ENCODE results near the gene STOML1.

STOML1 gene

GRCh38 chr15:73991726-73992593 lies at the start of gene STOML1:
Gene STOML1 (minus strand): TSS chr15:73992295. CDS start chr15:73992223, 72 bp downstream.
- peak; percentile 92 for DNase-seq (ENCODE audit: low read depth)

- DNase-seq (ENCODE audit: low read depth) = no peak
Observed at GRCh38 chr15:74041311-74041756, 49.2 kb upstream of the STOML1 start.

GRCh38 chr15:74040109-74040850 lies 48.2 kb upstream of the STOML1 start:
- DNase-seq (ENCODE audit: low read depth) = no peak

- DNase-seq (ENCODE audit: low read depth) = no peak
Observed at GRCh38 chr15:74039656-74040010, 47.5 kb upstream of the STOML1 start.

GRCh38 chr15:74038707-74039655 lies 46.9 kb upstream of the STOML1 start:
- DNase-seq (ENCODE audit: low read depth) = no peak

GRCh38 chr15:74037171-74038117 lies 45.3 kb upstream of the STOML1 start:
- DNase-seq (ENCODE audit: low read depth) = no peak

GRCh38 chr15:74036271-74037170 lies 44.4 kb upstream of the STOML1 start:
- DNase-seq (ENCODE audit: low read depth) = no peak

GRCh38 chr15:74035121-74036017 lies 43.3 kb upstream of the STOML1 start:
- DNase-seq (ENCODE audit: low read depth) = no peak

GRCh38 chr15:74034206-74034755 lies 42.2 kb upstream of the STOML1 start:
- DNase-seq (ENCODE audit: low read depth) = no peak

- DNase-seq (ENCODE audit: low read depth) = no peak
Observed at GRCh38 chr15:74032606-74033561, 40.8 kb upstream of the STOML1 start.

GRCh38 chr15:74032046-74032445 lies 40.0 kb upstream of the STOML1 start:
- DNase-seq (ENCODE audit: low read depth) = no peak

- DNase-seq (ENCODE audit: low read depth) = no peak
Observed at GRCh38 chr15:74028646-74029045, 36.6 kb upstream of the STOML1 start.

- no peak for DNase-seq (ENCODE audit: low read depth)
Observed at GRCh38 chr15:74027688-74028087, 35.6 kb upstream of the STOML1 start.

GRCh38 chr15:74025436-74025835 lies 33.3 kb upstream of the STOML1 start:
- DNase-seq (ENCODE audit: low read depth) = no peak

- DNase-seq (ENCODE audit: low read depth) = no peak
Observed at GRCh38 chr15:74024687-74025086, 32.6 kb upstream of the STOML1 start.

GRCh38 chr15:74022706-74023470 lies 30.8 kb upstream of the STOML1 start:
- no peak for DNase-seq (ENCODE audit: low read depth)

- no peak for DNase-seq (ENCODE audit: low read depth)
Observed at GRCh38 chr15:74019734-74020133, 27.6 kb upstream of the STOML1 start.

All from stimulated activated CD8-positive, alpha-beta memory T cell treated with anti-CD3 and anti-CD28 coated beads, Interleukin-4, amount 100 ng/mL, for 24 hours (primary cell).